Measurements from ENCODE around the gene DAP. TPM values are rescaled to one million over a fixed set of nuclear protein-coding genes. Genes with fewer than 3 reads are reported as not detected.

DAP gene
- total and polyA plus RNA-seq, 2 of the 4 experiments (the other 2 are of a cell fraction) = 49.6 to 189 TPM

GRCh38 chr5:10666531-10667299, 94.3 kb downstream of the DAP start:
- no peak overlapping the region for H3K27ac ChIP-seq (ENCODE audit: insufficient read depth, low read length)
- ATAC-seq (ENCODE audit: low read depth) = no peak
- H4K8ac ChIP-seq (ENCODE audit: low read depth in 2 of 2, low read length in 2 of 2) = no peak overlapping the region
- H4K5ac ChIP-seq (ENCODE audit: low read depth, low read length) = no peak overlapping the region
- no peak overlapping the region for H2BK120ac ChIP-seq (ENCODE audit: low read depth, low read length)
- no peaks in the 10 kb centered on the region for H3K9me1 ChIP-seq (ENCODE audit: insufficient read depth, low read length)
- no peak overlapping the region for H4K91ac ChIP-seq (ENCODE audit: insufficient read depth, low read depth, low read length)
- H3K18ac ChIP-seq (ENCODE audit: low read depth, low read length) = no peak overlapping the region
- H3K23ac ChIP-seq (ENCODE audit: low read depth, low read length) = no peak overlapping the region
- H3K4me1 ChIP-seq (ENCODE audit: control insufficient read depth, insufficient read depth, low read length) = no peaks in the 10 kb centered on the region; the same call in 1 of the 2 replicates
- no peak overlapping the region for H2AFZ ChIP-seq (replicated peaks; ENCODE audit: low read length, poor library complexity)
- no peak overlapping the region for H3K14ac ChIP-seq (replicated peaks; ENCODE audit: low read depth, low read length)
- POLR2A ChIA-PET (ENCODE audit: unreplicated experiment) = no interaction called here
- no peaks in the 10 kb centered on the region for H3K79me1 ChIP-seq (ENCODE audit: low read depth in 1 of 2, low read length in 2 of 2)
- H3K56ac ChIP-seq (ENCODE audit: extremely low read depth, insufficient read depth, low read length) = no peak overlapping the region
- CTCF ChIA-PET = no interaction called here
- in situ Hi-C loops (cut with MboI; ENCODE audit: low sequenced_read_pairs) = no loop called here
- no peak overlapping the region for H3K9ac ChIP-seq (ENCODE audit: low read depth, low read length)
- intact Hi-C loops (cut with micrococcal nuclease) = no loop called here
- no peak overlapping the region for H3K4me2 ChIP-seq (ENCODE audit: low read depth, low read length)
- no peak overlapping the region for H2BK15ac ChIP-seq (ENCODE audit: low read depth, low read length)
- no peak overlapping the region for H3K4ac ChIP-seq (ENCODE audit: low read depth, low read length)
- dilution Hi-C loops (cut with HindIII; ENCODE audit: low sequenced_read_pairs, unreplicated experiment) = no loop called here
- 65% methylated on average over 3 of the region's 7 CpGs; no CpG with 5 or more reads in 1 of the 2 experiments for WGBS, 2 experiments (ENCODE audit: extremely low coverage in 2 of 2, insufficient read length in 1 of 2)
- no peak overlapping the region for H2AK5ac ChIP-seq (ENCODE audit: low read depth, low read length)
- BruUV-seq (replicated peaks) = no TSS peak
- TF ChIP-seq USF2 (IDR thresholded peaks at IDR 0.05; ENCODE audit: low read depth, low read length) = no peak
- no peak for TF ChIP-seq RCOR1 (IDR thresholded peaks at IDR 0.05; ENCODE audit: insufficient replicate concordance, low read length)
- no peak for TF ChIP-seq MXI1 (IDR thresholded peaks at IDR 0.05; ENCODE audit: borderline replicate concordance, low read depth, low read length)
- no peak for TF ChIP-seq CTCF (conservative IDR thresholded peaks at IDR 0.05; ENCODE audit: low read depth, low read length)
- no peak for TF ChIP-seq RAD21 (IDR thresholded peaks at IDR 0.05; ENCODE audit: low read length)
- no peak for TF ChIP-seq FOS (IDR thresholded peaks at IDR 0.05; ENCODE audit: low read depth, low read length)
- TF ChIP-seq RFX5 (IDR thresholded peaks at IDR 0.05; ENCODE audit: low read depth, low read length) = no peak
- TF ChIP-seq CEBPB (IDR thresholded peaks at IDR 0.05; ENCODE audit: low read depth, low read length) = no peak
- no peak for TF ChIP-seq BHLHE40 (IDR thresholded peaks at IDR 0.05; ENCODE audit: low read depth, low read length)
- no peak for TF ChIP-seq SMC3 (IDR thresholded peaks at IDR 0.05; ENCODE audit: low read depth, low read length)
- TF ChIP-seq ELK1 (IDR thresholded peaks at IDR 0.05; ENCODE audit: borderline replicate concordance, low read depth, low read length) = no peak
- no peak for TF ChIP-seq POLR2A (IDR thresholded peaks at IDR 0.05; ENCODE audit: low read depth, low read length)
- TF ChIP-seq MAFK (IDR thresholded peaks at IDR 0.05; ENCODE audit: low read depth, low read length) = no peak
- TF ChIP-seq MAZ (IDR thresholded peaks at IDR 0.05; ENCODE audit: borderline replicate concordance, low read depth, low read length) = no peak
- no peak for TF ChIP-seq CHD1 (IDR thresholded peaks at IDR 0.05; ENCODE audit: low read depth, low read length)
- no peak for TF ChIP-seq NFE2L2 (IDR thresholded peaks at IDR 0.05; ENCODE audit: low read depth, low read length)
- no peak overlapping the region for H3K4me3 ChIP-seq (ENCODE audit: insufficient read depth, low read depth, low read length)
- no peaks in the 10 kb centered on the region; the same call in 1 of the 2 replicates for H3K27me3 ChIP-seq (ENCODE audit: control insufficient read depth, insufficient read depth, low read length)
- H3K9me3 ChIP-seq (ENCODE audit: control insufficient read depth, insufficient read depth, low read length) = peaks cover 7% of the 10 kb centered on the region
- H4K20me1 ChIP-seq (ENCODE audit: insufficient read depth, low read length) = no peaks in the 10 kb centered on the region
- no peaks in the 10 kb centered on the region for H3K36me3 ChIP-seq (ENCODE audit: control insufficient read depth, insufficient read depth, low read length)
- DNase-seq = no peak
- no peak overlapping the region for H2BK5ac ChIP-seq (ENCODE audit: low read depth, low read length, poor library complexity, severe bottlenecking)
- H2BK20ac ChIP-seq (ENCODE audit: low read depth, low read length) = no peak overlapping the region
- no peak overlapping the region for H2AK9ac ChIP-seq (replicated peaks; ENCODE audit: low read depth, low read length, poor library complexity)
